WERI-Rb-1 (cell line): ENCODE results near the gene IRF1.

Experiments used
- DNase-seq: peaks from one replicate; pipeline ENCODE4 v3.0.0-alpha.2; 2020
- H3K27ac ChIP-seq: fragments of 250-450 bp; sonication (Bioruptor Pico); 2 replicates; pipeline ENCODE4 v1.5.1; 2020; ENCODE audit warnings: mild to moderate bottlenecking, moderate library complexity
- H3K27me3 ChIP-seq: fragments of 250-450 bp; sonication (Bioruptor Pico); 2 replicates; pipeline ENCODE4 v1.5.1; 2021; ENCODE audit warnings: mild to moderate bottlenecking, low read depth, moderate library complexity; ENCODE audit not compliant: insufficient read depth, severe bottlenecking
- H3K36me3 ChIP-seq: fragments of 250-450 bp; sonication (Bioruptor Pico); 2 replicates; pipeline ENCODE4 v1.5.1; 2020; ENCODE audit warnings: mild to moderate bottlenecking, moderate library complexity
- H3K4me3 ChIP-seq: 2 replicates; pipeline ENCODE4 v1.5.1; 2011; ENCODE audit warnings: low read depth, mild to moderate bottlenecking, control low read depth, low read length
- H3K9me3 ChIP-seq: fragments of 250-450 bp; sonication (Bioruptor Pico); 2 replicates; pipeline ENCODE4 v1.5.1; 2021; ENCODE audit warnings: mild to moderate bottlenecking, moderate library complexity; ENCODE audit not compliant: severe bottlenecking
- CTCF ChIP-seq: IDR thresholded peaks from 2 replicates; pipeline ENCODE4 v1.5.1; 2011; ENCODE audit warnings: low read depth, mild to moderate bottlenecking, control low read depth, inconsistent platforms, low read length

The IRF1 gene

DNA sequence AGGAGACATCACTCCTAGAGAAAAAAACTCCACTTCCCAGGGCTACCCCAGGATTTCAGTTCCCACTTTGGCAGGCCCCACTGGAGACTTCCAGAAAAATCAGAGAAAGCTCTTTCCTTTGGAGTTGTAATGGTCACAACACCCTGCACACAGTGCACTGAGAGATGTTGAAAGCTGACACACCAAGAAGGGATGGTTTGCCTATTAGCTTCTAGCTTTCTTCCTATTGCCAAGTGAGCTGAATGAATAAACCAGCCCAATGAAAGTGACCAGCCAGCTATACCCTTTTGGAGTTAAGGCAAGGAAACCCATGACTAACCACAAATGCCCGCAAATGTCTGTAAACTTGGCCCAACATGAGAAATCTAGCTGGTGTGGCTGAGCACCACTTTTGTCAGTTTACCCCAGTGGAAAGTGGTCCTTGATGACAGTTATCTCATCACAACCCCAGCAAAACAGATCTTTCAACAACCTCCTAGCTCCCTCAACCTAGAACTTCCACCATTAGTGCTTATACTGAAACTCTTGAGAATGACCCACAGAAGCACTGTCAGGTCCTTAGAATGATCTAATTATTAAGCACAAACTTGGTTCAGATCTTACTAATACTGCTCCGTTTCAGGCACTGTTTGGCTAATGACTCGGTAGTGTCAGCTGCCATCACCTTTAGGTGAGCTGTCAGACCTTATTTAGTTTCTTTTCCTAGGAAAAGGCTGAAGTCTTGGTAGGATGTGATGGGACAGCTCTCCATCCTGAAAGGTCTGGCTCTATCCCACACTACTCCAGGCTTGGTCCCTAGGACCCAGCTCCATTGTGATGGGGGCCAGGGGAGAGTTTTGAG, 11.2 kb downstream of the IRF1 start:
- Histone ChIP-seq H3K9me3 (no peaks in the 10 kb centered on the region), H3K4me3 (no peak overlapping the region), H3K27ac (no peak overlapping the region), H3K36me3 (peaks cover 15% of the 10 kb centered on the region), H3K27me3 (no peaks in the 10 kb centered on the region)
- DNase-seq: no peak
- no peak for TF ChIP-seq CTCF

DNA sequence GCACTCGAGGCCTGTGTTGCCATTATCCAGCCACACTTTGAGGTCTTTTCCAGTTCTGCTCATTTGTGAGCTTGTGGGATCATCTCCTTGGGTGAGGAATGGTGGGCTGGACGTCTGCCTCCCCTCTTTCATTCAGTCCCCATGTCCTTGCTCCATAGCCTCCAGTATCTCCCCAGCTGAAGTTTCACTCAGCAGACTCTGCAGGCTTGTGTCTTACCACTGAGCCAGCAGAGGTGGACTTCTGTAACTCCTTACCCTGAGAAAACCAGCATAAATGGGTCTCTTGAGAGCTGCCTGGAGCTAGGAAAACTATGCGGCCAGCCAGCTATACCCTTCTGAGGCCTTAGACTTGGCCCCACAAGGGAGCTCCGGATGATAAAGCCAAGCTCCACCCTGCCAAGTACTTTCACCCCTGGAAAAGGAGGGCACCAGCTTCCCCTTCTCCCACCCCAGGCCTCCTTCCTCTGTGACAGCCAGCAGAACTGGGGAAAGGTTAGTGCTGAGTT, 12.2 kb downstream of the IRF1 start:
- Histone ChIP-seq H3K27ac (no peak overlapping the region), H3K27me3 (no peaks in the 10 kb centered on the region), H3K4me3 (no peak overlapping the region), H3K36me3 (peaks cover 7% of the 10 kb centered on the region), H3K9me3 (no peaks in the 10 kb centered on the region)
- DNase-seq: no peak
- no peak for TF ChIP-seq CTCF

GRCh38 chr5:132477784-132478365, 12.7 kb downstream of the IRF1 start:
- no peaks in the 10 kb centered on the region for H3K27me3 ChIP-seq
- H3K27ac ChIP-seq: no peak overlapping the region
- DNase-seq: no peak
- H3K36me3 ChIP-seq: peaks cover 2% of the 10 kb centered on the region
- TF ChIP-seq CTCF: no peak
- H3K9me3 ChIP-seq: no peaks in the 10 kb centered on the region
- H3K4me3 ChIP-seq: no peak overlapping the region

GRCh38 chr5:132476876-132477781, 13.4 kb downstream of the IRF1 start:
- H3K4me3 ChIP-seq: no peak overlapping the region
- no peak for DNase-seq
- no peak overlapping the region for H3K27ac ChIP-seq
- H3K27me3 ChIP-seq: no peaks in the 10 kb centered on the region
- no peaks in the 10 kb centered on the region for H3K9me3 ChIP-seq
- no peaks in the 10 kb centered on the region for H3K36me3 ChIP-seq
- 0 out of 2 replicates have a peak, but pooled peaks have one; percentile 5 for TF ChIP-seq CTCF

DNA sequence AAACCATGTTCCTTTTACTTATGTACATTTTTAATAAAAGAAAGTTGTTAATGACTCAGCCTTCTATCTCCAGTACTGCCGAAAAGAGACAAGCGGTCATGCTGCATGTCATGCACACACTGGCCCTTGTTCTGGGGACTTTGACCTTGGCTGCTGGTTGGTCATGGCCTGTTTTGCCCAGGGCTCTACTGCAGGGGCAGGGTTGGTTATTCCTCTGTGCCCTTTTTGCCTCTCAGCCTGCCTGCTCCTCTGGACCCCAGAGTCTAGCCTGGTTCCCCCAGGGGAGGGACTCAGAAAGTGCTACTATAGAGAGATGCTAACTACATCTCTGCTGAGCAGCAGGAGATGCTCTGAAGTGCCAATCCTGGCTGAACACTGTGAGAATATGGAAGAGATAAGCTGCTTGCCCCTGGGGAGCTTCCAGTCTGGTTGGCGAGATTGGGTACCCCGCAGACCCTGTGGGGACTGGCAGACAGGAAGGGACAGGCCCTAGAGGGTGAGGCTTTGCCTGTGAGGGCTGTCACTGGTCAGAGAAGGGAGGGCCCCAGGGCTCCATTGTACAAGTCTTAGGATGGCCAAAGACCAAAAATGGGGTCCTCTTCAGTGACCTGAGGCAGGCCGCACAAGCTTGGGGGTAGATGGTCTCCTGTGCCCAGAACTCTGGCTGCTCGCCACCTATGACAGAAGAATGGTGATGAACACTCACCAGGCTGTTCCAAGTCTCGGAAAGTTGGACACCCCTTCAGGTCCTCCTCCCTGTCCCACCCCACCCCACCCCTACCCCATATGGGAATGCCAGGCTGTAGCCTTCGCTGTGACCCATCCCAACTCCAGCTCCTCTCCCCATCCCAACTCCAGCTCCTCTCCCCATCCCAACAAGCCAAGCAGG, 14.3 kb downstream of the IRF1 start:
- no peak overlapping the region for H3K4me3 ChIP-seq
- no peak overlapping the region for H3K27ac ChIP-seq
- H3K9me3 ChIP-seq: no peaks in the 10 kb centered on the region
- no peak for TF ChIP-seq CTCF
- no peaks in the 10 kb centered on the region for H3K27me3 ChIP-seq
- DNase-seq: no peak
- no peaks in the 10 kb centered on the region for H3K36me3 ChIP-seq
